Activated CD4-positive, alpha-beta T cell treated with anti-CD3 and anti-CD28 coated beads, Interleukin-2, amount 10 ng/mL, durations not matched to agents 7 days and 5 days (primary cell): ENCODE measurements around the gene SH3BGRL2. TPM values are rescaled to one million over a fixed set of nuclear protein-coding genes. Genes with fewer than 3 reads are reported as not detected.
"Not testable (repeated sequence)": the region's sequence is repeated elsewhere in the genome, so short reads cannot be mapped to it uniquely, and the experiment has no call there.

Experiments
- CTCF ChIA-PET: fragments of 350-600 bp; sonication (Branson Sonifier 250); formaldehyde crosslinking; loops from one replicate; lab custom pipeline; 2021; ENCODE audit warnings: antibody characterized with exemption; lab: Charles Lee
- POLR2A ChIA-PET: fragments of 350-600 bp; sonication (Branson Sonifier 250); formaldehyde crosslinking; loops from one replicate; lab custom pipeline; 2021; ENCODE audit warnings: antibody characterized with exemption; lab: Charles Lee
- DNase-seq: peaks from one replicate; pipeline ENCODE4 v3.0.0-alpha.2; 2020
- H3K27ac Mint-ChIP-seq: one replicate; pipeline ENCODE4 v1.8.0; 2021; ENCODE audit warnings: mild to moderate bottlenecking, moderate library complexity, mixed read lengths
- H3K27me3 Mint-ChIP-seq: one replicate; pipeline ENCODE4 v1.8.0; 2021; ENCODE audit warnings: mixed read lengths
- H3K36me3 Mint-ChIP-seq: one replicate; pipeline ENCODE4 v1.8.0; 2021; ENCODE audit warnings: low read depth, mixed read lengths
- H3K4me1 Mint-ChIP-seq: one replicate; pipeline ENCODE4 v1.8.0; 2021; ENCODE audit warnings: mixed read lengths
- H3K4me3 Mint-ChIP-seq: one replicate; pipeline ENCODE4 v1.8.0; 2021; ENCODE audit warnings: mild to moderate bottlenecking, moderate library complexity, mixed read lengths
- H3K9me3 Mint-ChIP-seq: one replicate; pipeline ENCODE4 v1.8.0; 2021; ENCODE audit warnings: mixed read lengths
- total RNA-seq, 2 experiments: library from RNA; stranded (reverse); gene quantifications; one replicate each; pipeline ENCODE4 v1.2.3, GENCODE V29; 2021

The SH3BGRL2 gene
- total RNA-seq, 2 experiments from 2014 or later = 0.12 to 0.17 TPM

- H3K36me3 Mint-ChIP-seq = no peaks in the 10 kb centered on the region
- peaks cover 9% of the 10 kb centered on the region for H3K27me3 Mint-ChIP-seq
- POLR2A ChIA-PET = no interaction called here
- H3K9me3 Mint-ChIP-seq = no peaks in the 10 kb centered on the region
- CTCF ChIA-PET = interaction anchor here (0.6 to 1.2 kb wide), 3 partner anchors 12 to 964 kb away, joined by 3 read pairs; no protein-coding TSS in a partner anchor
- no peaks in the 10 kb centered on the region for H3K4me1 Mint-ChIP-seq
- no peak for DNase-seq
- H3K27ac Mint-ChIP-seq = no peak overlapping the region
- H3K4me3 Mint-ChIP-seq = no peak overlapping the region
Observed at GRCh38 chr6:79640146-79641111, 9.3 kb downstream of the SH3BGRL2 start.

- Mint-ChIP-seq H3K27me3 (peaks cover 8% of the 10 kb centered on the region), H3K27ac (no peak overlapping the region), H3K9me3 (no peaks in the 10 kb centered on the region), H3K36me3 (no peaks in the 10 kb centered on the region), H3K4me3 (no peak overlapping the region), H3K4me1 (no peaks in the 10 kb centered on the region)
- CTCF ChIA-PET = interaction anchor here (1.1 kb wide), 1 partner anchor 26 kb away, joined by 3 read pairs; no protein-coding TSS in a partner anchor
- peak; percentile 31 for DNase-seq
- POLR2A ChIA-PET = no interaction called here
Observed at GRCh38 chr6:79646006-79646405, 14.9 kb downstream of the SH3BGRL2 start.

- no peaks in the 10 kb centered on the region for H3K4me1 Mint-ChIP-seq
- no peak overlapping the region for H3K27ac Mint-ChIP-seq
- H3K9me3 Mint-ChIP-seq = no peaks in the 10 kb centered on the region
- no peak overlapping the region for H3K4me3 Mint-ChIP-seq
- CTCF ChIA-PET = no interaction called here
- POLR2A ChIA-PET = no interaction called here
- H3K36me3 Mint-ChIP-seq = no peaks in the 10 kb centered on the region
- no peak for DNase-seq
- peaks cover 8% of the 10 kb centered on the region for H3K27me3 Mint-ChIP-seq
Observed at GRCh38 chr6:79646561-79646960, 15.4 kb downstream of the SH3BGRL2 start.

- ChIA-PET CTCF (no interaction called here), POLR2A (no interaction called here)
- peaks cover 7% of the 10 kb centered on the region for H3K27me3 Mint-ChIP-seq
- H3K27ac Mint-ChIP-seq = no peak overlapping the region
- no peaks in the 10 kb centered on the region for H3K36me3 Mint-ChIP-seq
- no peaks in the 10 kb centered on the region for H3K9me3 Mint-ChIP-seq
- no peak overlapping the region for H3K4me3 Mint-ChIP-seq
- H3K4me1 Mint-ChIP-seq = no peaks in the 10 kb centered on the region
- no peak for DNase-seq
Observed at GRCh38 chr6:79647741-79648140, 16.6 kb downstream of the SH3BGRL2 start.

- Mint-ChIP-seq H3K27ac (no peak overlapping the region), H3K4me1 (no peaks in the 10 kb centered on the region), H3K36me3 (no peaks in the 10 kb centered on the region), H3K9me3 (no peaks in the 10 kb centered on the region), H3K27me3 (peaks cover 6% of the 10 kb centered on the region), H3K4me3 (no peak overlapping the region)
- DNase-seq = no peak
- CTCF ChIA-PET = interaction anchor here (1.0 kb wide), 1 partner anchor 22 kb away, joined by 3 read pairs; no protein-coding TSS in a partner anchor
- POLR2A ChIA-PET = no interaction called here
Observed at GRCh38 chr6:79648328-79648727, 17.2 kb downstream of the SH3BGRL2 start.

- no peaks in the 10 kb centered on the region for H3K4me1 Mint-ChIP-seq
- ChIA-PET CTCF (interaction anchor here (1.0 kb wide), 1 partner anchor 23 kb away, joined by 3 read pairs; no protein-coding TSS in a partner anchor), POLR2A (no interaction called here)
- no peak for DNase-seq
- no peaks in the 10 kb centered on the region for H3K9me3 Mint-ChIP-seq
- peaks cover 9% of the 10 kb centered on the region for H3K27me3 Mint-ChIP-seq
- H3K4me3 Mint-ChIP-seq = no peak overlapping the region
- no peaks in the 10 kb centered on the region for H3K36me3 Mint-ChIP-seq
- no peak overlapping the region for H3K27ac Mint-ChIP-seq
Observed at GRCh38 chr6:79649016-79649415, 17.9 kb downstream of the SH3BGRL2 start.

- no peaks in the 10 kb centered on the region for H3K36me3 Mint-ChIP-seq
- ChIA-PET POLR2A (no interaction called here), CTCF (no interaction called here)
- no peaks in the 10 kb centered on the region for H3K9me3 Mint-ChIP-seq
- DNase-seq = no peak
- H3K4me1 Mint-ChIP-seq = no peaks in the 10 kb centered on the region
- peaks cover 9% of the 10 kb centered on the region for H3K27me3 Mint-ChIP-seq
- no peak overlapping the region for H3K4me3 Mint-ChIP-seq
- H3K27ac Mint-ChIP-seq = no peak overlapping the region
Observed at GRCh38 chr6:79650950-79651349, 19.8 kb downstream of the SH3BGRL2 start.

GRCh38 chr6:79656134-79656533 is 25.0 kb downstream of the SH3BGRL2 start:
- no peak for DNase-seq
- H3K4me3 Mint-ChIP-seq = no peak overlapping the region
- peaks cover 12% of the 10 kb centered on the region for H3K27me3 Mint-ChIP-seq
- H3K27ac Mint-ChIP-seq = no peak overlapping the region
- H3K36me3 Mint-ChIP-seq = no peaks in the 10 kb centered on the region
- ChIA-PET CTCF (no interaction called here), POLR2A (no interaction called here)
- peaks cover 6% of the 10 kb centered on the region for H3K9me3 Mint-ChIP-seq
- H3K4me1 Mint-ChIP-seq = peaks cover 7% of the 10 kb centered on the region

GRCh38 chr6:79657238-79657637 is 26.1 kb downstream of the SH3BGRL2 start:
- H3K36me3 Mint-ChIP-seq = no peaks in the 10 kb centered on the region
- peaks cover 6% of the 10 kb centered on the region for H3K9me3 Mint-ChIP-seq
- H3K4me1 Mint-ChIP-seq = peaks cover 7% of the 10 kb centered on the region
- peaks cover 12% of the 10 kb centered on the region for H3K27me3 Mint-ChIP-seq
- peak; percentile 12 for DNase-seq
- CTCF ChIA-PET = no interaction called here
- no peak overlapping the region for H3K27ac Mint-ChIP-seq
- POLR2A ChIA-PET = no interaction called here
- no peak overlapping the region for H3K4me3 Mint-ChIP-seq

GRCh38 chr6:79663655-79664054 is 32.5 kb downstream of the SH3BGRL2 start:
- DNase-seq = peak; percentile 28
- H3K36me3 Mint-ChIP-seq, H3K4me3 Mint-ChIP-seq, CTCF ChIA-PET, H3K27me3 Mint-ChIP-seq, POLR2A ChIA-PET: not testable (repeated sequence)
- Mint-ChIP-seq H3K9me3 (peaks cover 13% of the 10 kb centered on the region), H3K27ac (peak overlapping the region; percentile 44), H3K4me1 (peaks cover 22% of the 10 kb centered on the region)

- H3K36me3 Mint-ChIP-seq = peaks cover 3% of the 10 kb centered on the region
- H3K4me1 Mint-ChIP-seq = peaks cover 29% of the 10 kb centered on the region
- H3K27me3 Mint-ChIP-seq = peaks cover 2% of the 10 kb centered on the region
- no peak for DNase-seq
- ChIA-PET CTCF (interaction anchor here (0.9 to 1.0 kb wide), 2 partner anchors 12 to 25 kb away, joined by 3 to 4 read pairs; no protein-coding TSS in a partner anchor), POLR2A (no interaction called here)
- H3K4me3 Mint-ChIP-seq = no peak overlapping the region
- peaks cover 9% of the 10 kb centered on the region for H3K9me3 Mint-ChIP-seq
- H3K27ac Mint-ChIP-seq = no peak overlapping the region
Observed at GRCh38 chr6:79665725-79666551, 34.8 kb downstream of the SH3BGRL2 start.

- H3K27me3 Mint-ChIP-seq = peaks cover 2% of the 10 kb centered on the region
- CTCF ChIA-PET = interaction anchor here (0.9 to 1.2 kb wide), 2 partner anchors 12 to 96 kb away, joined by 3 read pairs; no protein-coding TSS in a partner anchor
- peaks cover 5% of the 10 kb centered on the region for H3K36me3 Mint-ChIP-seq
- H3K27ac Mint-ChIP-seq = no peak overlapping the region
- H3K4me1 Mint-ChIP-seq = peaks cover 36% of the 10 kb centered on the region
- H3K4me3 Mint-ChIP-seq = no peak overlapping the region
- POLR2A ChIA-PET = interaction anchor here (0.6 kb wide), 1 partner anchor 13 kb away, joined by 3 read pairs; no protein-coding TSS in a partner anchor
- no peak for DNase-seq
- peaks cover 9% of the 10 kb centered on the region for H3K9me3 Mint-ChIP-seq
Observed at GRCh38 chr6:79666634-79667033, 35.5 kb downstream of the SH3BGRL2 start.
